IgD-negative memory B cell (primary cell): ENCODE measurements around the gene CTXN2. TPM values are rescaled to one million over a fixed set of nuclear protein-coding genes. Genes with fewer than 3 reads are reported as not detected.

Experiments
- H3K27ac Mint-ChIP-seq, 3 donors: one replicate each; pipeline ENCODE4 v1.8.0; 2020 to 2022; ENCODE audit warnings: mild to moderate bottlenecking in 3 of 3, mixed read lengths in 3 of 3, moderate library complexity in 1 of 3
- H3K27me3 Mint-ChIP-seq: one replicate; pipeline ENCODE4 v1.8.0; 2021; ENCODE audit warnings: mixed read lengths
- H3K36me3 Mint-ChIP-seq: one replicate; pipeline ENCODE4 v1.8.0; 2020; ENCODE audit warnings: mild to moderate bottlenecking, mixed read lengths
- H3K4me1 Mint-ChIP-seq, 3 donors: one replicate each; pipeline ENCODE4 v1.8.0; 2020 to 2022; ENCODE audit warnings: mixed read lengths in 3 of 3, mild to moderate bottlenecking in 1 of 3
- H3K4me3 Mint-ChIP-seq, 4 donors: one replicate each; pipeline ENCODE4 v1.8.0; 2020 to 2022; ENCODE audit warnings: mild to moderate bottlenecking in 4 of 4, mixed read lengths in 4 of 4, moderate library complexity in 3 of 4
- H3K9me3 Mint-ChIP-seq, 3 donors: one replicate each; pipeline ENCODE4 v1.8.0; 2020 to 2021; ENCODE audit warnings: mixed read lengths in 3 of 3, mild to moderate bottlenecking in 1 of 3
- polyA plus RNA-seq: library from polyadenylated mRNA; unstranded; fragments of 300-500 nt; fragmentation: Illumina TruSeq; gene quantifications from one replicate; pipeline ENCODE4 v1.2.3, GENCODE V29; 2021

The CTXN2 gene
- polyA plus RNA-seq, 1 donor from 2014 or later, result not detected

DNA sequence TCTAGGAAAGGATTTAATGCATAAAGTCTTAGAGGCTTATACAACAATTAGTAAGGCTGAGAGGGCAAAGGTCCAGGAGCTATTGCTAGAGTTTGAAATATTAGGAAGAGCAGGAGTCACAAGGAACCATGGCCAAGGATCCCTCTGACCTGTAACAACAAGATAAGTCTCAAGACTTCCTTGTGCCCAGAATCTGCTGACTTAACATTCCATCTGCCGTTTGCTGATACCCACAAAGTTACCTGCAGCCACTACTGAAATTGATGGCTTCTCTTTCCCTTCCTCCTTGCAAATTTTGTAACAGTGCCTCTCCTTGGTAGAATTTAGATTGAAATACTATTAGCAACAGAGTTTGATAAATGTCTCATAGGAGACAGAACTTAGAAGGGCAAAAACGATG lies 8.7 kb upstream of the CTXN2 start:
- Mint-ChIP-seq H3K36me3 (no peaks in the 10 kb centered on the region), H3K9me3 (peaks cover 0 to 2% (median 2%) of the 10 kb centered on the region in 3 donors), H3K4me3 (no peak overlapping the region), H3K27ac (no peak overlapping the region), H3K4me1 (no peaks in the 10 kb centered on the region), H3K27me3 (peaks cover 2% of the 10 kb centered on the region)

GRCh38 chr15:48185529-48185928 lies 5.9 kb upstream of the CTXN2 start:
- Mint-ChIP-seq H3K9me3 (peaks cover 0 to 3% (median 2%) of the 10 kb centered on the region in 3 donors), H3K36me3 (no peaks in the 10 kb centered on the region), H3K27me3 (no peaks in the 10 kb centered on the region), H3K4me3 (no peak overlapping the region), H3K27ac (no peak overlapping the region), H3K4me1 (no peaks in the 10 kb centered on the region)

GRCh38 chr15:48186271-48186670 lies 5.2 kb upstream of the CTXN2 start:
- Mint-ChIP-seq H3K4me3 (no peak overlapping the region), H3K9me3 (peaks cover 0 to 3% (median 2%) of the 10 kb centered on the region in 3 donors), H3K27me3 (peaks cover 2% of the 10 kb centered on the region), H3K4me1 (peaks cover 0 to under 1% (median 0%) of the 10 kb centered on the region in 3 donors), H3K27ac (no peak overlapping the region), H3K36me3 (no peaks in the 10 kb centered on the region)

- peaks cover 19% of the 10 kb centered on the region for H3K27me3 Mint-ChIP-seq
- H3K36me3 Mint-ChIP-seq, result no peaks in the 10 kb centered on the region
- no peak overlapping the region for H3K27ac Mint-ChIP-seq
- H3K4me3 Mint-ChIP-seq, result no peak overlapping the region
- H3K4me1 Mint-ChIP-seq, result peaks cover 0 to 2% (median 0%) of the 10 kb centered on the region in 3 donors
- peaks cover 0 to 6% (median 0%) of the 10 kb centered on the region in 3 donors for H3K9me3 Mint-ChIP-seq
Measured at GRCh38 chr15:48190932-48191573, 412 bp upstream of the CTXN2 start.

DNA sequence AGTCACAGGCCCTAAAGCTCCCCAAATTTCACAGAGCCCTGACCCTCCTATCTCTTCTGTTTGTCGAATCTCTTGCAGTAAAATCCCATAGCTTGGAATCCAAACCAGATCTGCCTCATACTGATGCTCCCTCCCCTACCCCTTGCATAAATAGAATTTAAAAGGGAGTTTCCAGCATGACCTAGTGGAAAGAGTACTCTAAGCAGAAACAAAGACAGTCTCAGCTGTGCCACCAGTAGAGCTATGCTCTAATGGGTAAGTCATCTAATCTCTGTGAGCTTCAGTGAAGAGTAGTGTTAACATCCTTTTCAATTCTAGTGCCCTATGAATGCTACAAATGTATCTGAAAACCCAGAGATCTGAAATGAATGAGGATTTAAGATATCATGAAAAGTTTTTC lies 10.6 kb downstream of the CTXN2 start:
- Mint-ChIP-seq H3K27ac (no peak overlapping the region), H3K9me3 (peaks cover 0 to 2% (median 2%) of the 10 kb centered on the region in 3 donors), H3K27me3 (peaks cover 6% of the 10 kb centered on the region), H3K4me3 (no peak overlapping the region), H3K36me3 (no peaks in the 10 kb centered on the region), H3K4me1 (no peaks in the 10 kb centered on the region)

- Mint-ChIP-seq H3K4me1 (no peaks in the 10 kb centered on the region), H3K4me3 (no peak within 1 kb of the TSS), H3K27me3 (peaks cover 8% of the 10 kb centered on the region), H3K9me3 (peaks cover 0 to 2% (median 0%) of the 10 kb centered on the region in 3 donors), H3K27ac (no peak within 1 kb of the TSS), H3K36me3 (no peaks in the 10 kb centered on the region)
Measured at GRCh38 chr15:48205981-48206380, 14.5 kb downstream of the CTXN2 start, which contains the start of gene SLC12A1. TSS of gene SLC12A1 (plus strand) at chr15:48206302. CDS start at chr15:48207720, 1,418 bp downstream.

GRCh38 chr15:48221261-48221660 lies 29.8 kb downstream of the CTXN2 start:
- Mint-ChIP-seq H3K27me3 (peaks cover 2% of the 10 kb centered on the region), H3K27ac (no peak overlapping the region), H3K9me3 (no peaks in the 10 kb centered on the region), H3K4me1 (no peaks in the 10 kb centered on the region), H3K36me3 (peaks cover 1% of the 10 kb centered on the region), H3K4me3 (no peak overlapping the region)

DNA sequence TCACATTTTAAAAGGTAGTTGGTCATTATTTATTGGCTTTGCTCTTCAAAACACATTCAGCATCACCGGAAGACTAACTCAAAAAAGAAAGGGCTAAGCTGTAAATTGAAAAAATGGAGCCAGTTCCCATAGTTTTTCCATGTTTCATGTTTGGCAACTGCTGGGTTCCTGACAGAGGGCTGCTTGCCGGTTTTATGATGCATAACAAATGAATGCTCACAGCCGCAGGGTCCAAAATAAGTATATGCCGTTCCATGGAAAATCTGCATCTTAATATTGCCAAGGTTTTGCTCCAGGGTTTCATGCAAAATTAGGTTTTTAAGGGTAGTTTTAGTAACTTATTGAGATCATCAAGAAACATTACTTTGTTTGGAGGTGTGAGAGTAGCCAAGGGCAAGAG lies 30.4 kb downstream of the CTXN2 start:
- Mint-ChIP-seq H3K27ac (no peak overlapping the region), H3K27me3 (peaks cover 3% of the 10 kb centered on the region), H3K9me3 (no peaks in the 10 kb centered on the region), H3K36me3 (peaks cover 1% of the 10 kb centered on the region), H3K4me1 (no peaks in the 10 kb centered on the region), H3K4me3 (no peak overlapping the region)

DNA sequence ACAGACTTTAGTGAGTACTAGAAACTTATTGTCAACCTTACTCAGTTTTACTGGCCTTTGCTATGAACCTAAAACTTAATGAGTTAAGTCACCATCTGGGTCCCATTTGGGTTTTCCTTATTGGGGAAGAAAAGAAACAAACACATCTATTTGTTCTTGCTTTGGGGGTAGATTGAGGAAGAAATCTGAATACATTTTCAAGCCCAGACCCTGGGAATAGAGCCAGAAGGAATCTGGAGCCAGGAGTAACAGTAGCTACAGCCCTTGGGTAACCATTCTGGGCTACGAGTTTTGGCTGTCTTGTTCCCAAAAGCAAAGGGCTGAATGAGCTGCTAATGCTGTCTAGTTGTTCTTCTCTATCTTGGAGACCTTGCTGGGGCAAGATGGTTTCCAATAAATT lies 31.2 kb downstream of the CTXN2 start:
- Mint-ChIP-seq H3K27me3 (peaks cover 3% of the 10 kb centered on the region), H3K4me1 (no peaks in the 10 kb centered on the region), H3K4me3 (no peak overlapping the region), H3K36me3 (peaks cover 3% of the 10 kb centered on the region), H3K27ac (no peak overlapping the region), H3K9me3 (no peaks in the 10 kb centered on the region)

GRCh38 chr15:48225771-48226170 lies 34.3 kb downstream of the CTXN2 start:
- no peak overlapping the region for H3K27ac Mint-ChIP-seq
- H3K36me3 Mint-ChIP-seq, result peaks cover 3% of the 10 kb centered on the region
- H3K27me3 Mint-ChIP-seq, result peaks cover 2% of the 10 kb centered on the region
- H3K4me1 Mint-ChIP-seq, result no peaks in the 10 kb centered on the region
- H3K4me3 Mint-ChIP-seq, result no peak overlapping the region
- no peaks in the 10 kb centered on the region for H3K9me3 Mint-ChIP-seq

DNA sequence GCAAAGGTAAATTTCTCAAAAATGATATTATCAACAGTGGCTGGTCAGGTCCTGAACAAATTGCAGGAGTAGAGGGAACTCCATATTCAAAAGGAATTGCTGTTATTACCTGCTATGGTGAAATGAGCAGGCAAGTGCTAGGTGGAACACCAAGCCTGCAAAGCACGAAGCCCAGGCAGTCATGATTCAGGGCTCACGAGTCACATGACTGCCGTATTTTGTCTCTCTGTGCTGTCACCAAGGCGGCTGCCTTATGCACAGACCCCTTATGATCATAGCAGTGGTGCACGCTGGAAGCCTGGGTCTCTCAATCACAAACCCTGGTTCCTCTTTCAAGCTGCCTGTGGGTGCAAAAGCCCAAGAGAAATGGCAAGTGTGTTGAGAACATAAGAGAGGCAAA lies 39.0 kb downstream of the CTXN2 start:
- Mint-ChIP-seq H3K9me3 (no peaks in the 10 kb centered on the region), H3K36me3 (peaks cover 1% of the 10 kb centered on the region), H3K4me1 (no peaks in the 10 kb centered on the region), H3K27ac (no peak overlapping the region), H3K27me3 (peaks cover 6% of the 10 kb centered on the region), H3K4me3 (no peak overlapping the region)

DNA sequence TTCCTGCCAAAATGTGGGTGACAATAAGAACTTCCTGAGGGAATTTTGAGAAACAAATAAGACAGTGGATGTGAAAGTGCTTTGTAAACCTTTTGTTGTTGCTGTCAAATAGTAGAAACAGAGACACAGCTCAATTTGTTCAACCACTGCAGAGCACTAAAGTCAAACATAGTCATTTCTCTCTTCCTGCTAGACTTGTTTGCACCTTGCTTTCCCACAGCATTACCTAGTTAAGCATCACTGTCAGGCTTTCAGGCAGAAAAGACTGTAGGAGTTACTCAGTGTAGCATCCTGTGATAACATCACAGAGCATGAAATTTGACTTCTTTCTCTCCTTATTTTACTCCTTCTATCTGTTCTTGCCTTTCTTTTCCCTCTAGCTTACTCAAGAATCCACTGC lies 41.8 kb downstream of the CTXN2 start:
- no peaks in the 10 kb centered on the region for H3K9me3 Mint-ChIP-seq
- H3K4me3 Mint-ChIP-seq, result no peak overlapping the region
- peaks cover 4% of the 10 kb centered on the region for H3K27me3 Mint-ChIP-seq
- H3K36me3 Mint-ChIP-seq, result no peaks in the 10 kb centered on the region
- H3K27ac Mint-ChIP-seq, result peak overlapping the region in 1 of 3 donors; percentile 31
- no peaks in the 10 kb centered on the region for H3K4me1 Mint-ChIP-seq

GRCh38 chr15:48239334-48239733 lies 47.9 kb downstream of the CTXN2 start:
- H3K27ac Mint-ChIP-seq, result no peak overlapping the region
- no peaks in the 10 kb centered on the region for H3K36me3 Mint-ChIP-seq
- no peak overlapping the region for H3K4me3 Mint-ChIP-seq
- no peaks in the 10 kb centered on the region for H3K4me1 Mint-ChIP-seq
- peaks cover 2% of the 10 kb centered on the region for H3K27me3 Mint-ChIP-seq
- H3K9me3 Mint-ChIP-seq, result no peaks in the 10 kb centered on the region

- H3K27ac Mint-ChIP-seq, result no peak overlapping the region
- no peaks in the 10 kb centered on the region for H3K36me3 Mint-ChIP-seq
- no peaks in the 10 kb centered on the region for H3K9me3 Mint-ChIP-seq
- H3K4me3 Mint-ChIP-seq, result no peak overlapping the region
- peaks cover 2% of the 10 kb centered on the region for H3K27me3 Mint-ChIP-seq
- no peaks in the 10 kb centered on the region for H3K4me1 Mint-ChIP-seq
Measured at GRCh38 chr15:48242015-48242414, 50.5 kb downstream of the CTXN2 start.

- Mint-ChIP-seq H3K4me1 (no peaks in the 10 kb centered on the region), H3K4me3 (no peak overlapping the region), H3K9me3 (no peaks in the 10 kb centered on the region), H3K36me3 (no peaks in the 10 kb centered on the region), H3K27me3 (peaks cover 2% of the 10 kb centered on the region), H3K27ac (no peak overlapping the region)
Measured at GRCh38 chr15:48242535-48242934, 51.1 kb downstream of the CTXN2 start.

- H3K27ac Mint-ChIP-seq, result no peak overlapping the region
- peaks cover 2% of the 10 kb centered on the region for H3K27me3 Mint-ChIP-seq
- no peaks in the 10 kb centered on the region for H3K36me3 Mint-ChIP-seq
- H3K9me3 Mint-ChIP-seq, result no peaks in the 10 kb centered on the region
- H3K4me1 Mint-ChIP-seq, result no peaks in the 10 kb centered on the region
- H3K4me3 Mint-ChIP-seq, result no peak overlapping the region
Measured at GRCh38 chr15:48244921-48245320, 53.5 kb downstream of the CTXN2 start.
